Ecto neural progenitor cell (in vitro differentiated cells): ENCODE results near the gene MIEF1.

Experiments
- DNase-seq: peaks from one replicate; pipeline ENCODE4 v3.0.0-alpha.2; 2018; ENCODE audit warnings: low spot score

MIEF1 gene

DNA sequence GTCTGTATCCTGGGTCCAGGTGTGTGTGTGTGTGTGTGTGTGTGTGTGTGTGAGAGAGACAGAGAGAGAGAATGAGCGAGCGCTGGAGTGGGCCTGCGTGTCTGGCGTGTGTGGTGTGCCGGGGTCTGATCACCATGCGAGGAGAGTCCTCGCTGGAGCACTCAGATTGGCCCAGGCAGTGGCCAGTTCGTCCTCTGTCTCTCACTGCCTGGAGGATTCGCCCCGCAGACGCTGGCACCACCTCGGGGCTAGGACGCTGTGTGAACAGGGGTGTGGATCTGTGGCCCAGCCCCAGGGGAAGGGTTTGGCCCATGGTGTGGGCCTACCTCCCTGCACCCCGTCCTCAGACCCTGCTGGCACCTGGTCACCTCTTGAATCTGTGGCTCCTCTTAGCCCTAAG is 56.9 kb downstream of the MIEF1 start:
- DNase-seq: no peak

DNA sequence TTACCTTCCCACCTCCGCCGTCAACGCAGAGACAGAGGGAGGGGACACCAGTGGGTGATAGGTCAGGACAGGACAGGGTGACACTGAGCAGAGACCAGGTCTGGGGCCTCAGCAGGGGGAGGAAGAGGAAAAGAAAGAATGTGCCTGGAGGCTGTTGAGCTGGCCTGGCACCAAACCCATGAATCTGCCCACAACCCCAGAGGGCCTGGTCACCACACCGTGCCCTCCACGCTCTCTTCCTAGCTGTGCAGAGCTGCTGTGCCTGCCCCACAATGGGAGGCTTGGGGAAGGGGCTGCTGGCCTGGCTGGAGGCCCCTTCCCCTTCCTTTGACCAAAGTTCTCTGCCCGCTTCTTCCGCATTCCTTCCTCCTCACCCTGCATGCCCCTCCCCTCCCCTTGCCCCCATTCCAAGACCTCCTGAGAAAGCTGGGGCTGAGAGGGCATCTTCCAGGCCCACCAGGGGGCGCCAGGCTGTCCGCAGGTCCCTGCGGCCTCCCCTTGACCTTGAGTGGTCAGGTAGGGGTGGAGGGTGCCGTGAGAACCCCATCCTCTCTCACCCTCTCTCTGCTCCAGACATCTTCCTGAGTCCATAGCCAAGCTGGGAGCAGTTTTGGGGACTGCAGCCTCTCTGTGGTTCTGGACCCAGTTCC is 57.5 kb downstream of the MIEF1 start:
- DNase-seq: no peak

DNA sequence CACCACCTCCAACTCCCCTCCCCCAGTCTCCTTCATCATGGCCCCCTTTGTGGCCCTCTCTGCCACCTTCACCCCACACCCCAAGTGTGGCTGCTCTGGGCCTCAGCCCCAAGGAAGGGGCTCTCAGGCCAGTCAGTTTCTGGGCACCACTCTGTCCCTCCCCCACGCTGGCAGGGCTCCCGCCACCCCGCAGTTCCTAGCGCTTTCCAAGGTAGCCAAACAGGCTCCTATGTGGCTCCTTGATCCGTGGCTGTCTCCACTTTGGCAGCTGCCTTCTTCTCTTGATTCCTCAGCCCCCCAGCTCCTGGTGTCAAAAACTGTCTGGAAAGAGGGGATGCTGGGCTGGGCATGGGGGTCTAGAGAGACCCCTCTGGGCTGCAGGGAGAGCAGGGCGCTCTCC is 58.0 kb downstream of the MIEF1 start:
- DNase-seq: no peak

DNA sequence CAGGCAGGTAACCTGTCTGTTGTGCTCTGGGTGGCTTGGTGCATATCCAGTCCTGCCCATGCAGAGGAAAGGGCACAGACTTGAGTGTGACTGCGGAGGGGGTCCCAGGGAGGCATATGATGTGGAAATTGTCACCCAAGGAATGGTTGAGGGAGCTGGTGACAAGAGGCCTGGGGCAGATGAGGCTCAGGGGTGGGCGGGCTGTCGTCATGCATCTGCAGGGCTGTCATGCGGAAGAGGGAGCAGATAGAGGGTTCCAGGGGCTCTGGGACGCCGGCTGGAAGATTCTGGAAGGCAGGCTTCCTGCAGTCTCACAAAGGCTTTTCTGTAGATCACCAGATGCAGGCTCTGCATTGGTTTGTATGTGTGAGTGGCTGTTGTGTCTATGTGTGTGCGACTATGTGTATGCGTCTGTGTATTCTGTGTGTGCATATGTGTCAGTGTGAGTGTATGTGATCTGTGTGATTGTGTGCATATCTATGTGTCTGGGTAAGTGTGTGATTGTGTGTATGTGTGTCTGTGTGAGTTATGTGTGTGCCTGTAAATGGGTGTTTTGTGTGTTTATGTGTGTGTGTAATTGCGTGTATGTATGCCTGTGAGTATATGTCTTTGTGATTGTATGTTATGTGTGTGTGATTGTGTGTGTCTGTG is 60.9 kb downstream of the MIEF1 start:
- DNase-seq: no peak

DNA sequence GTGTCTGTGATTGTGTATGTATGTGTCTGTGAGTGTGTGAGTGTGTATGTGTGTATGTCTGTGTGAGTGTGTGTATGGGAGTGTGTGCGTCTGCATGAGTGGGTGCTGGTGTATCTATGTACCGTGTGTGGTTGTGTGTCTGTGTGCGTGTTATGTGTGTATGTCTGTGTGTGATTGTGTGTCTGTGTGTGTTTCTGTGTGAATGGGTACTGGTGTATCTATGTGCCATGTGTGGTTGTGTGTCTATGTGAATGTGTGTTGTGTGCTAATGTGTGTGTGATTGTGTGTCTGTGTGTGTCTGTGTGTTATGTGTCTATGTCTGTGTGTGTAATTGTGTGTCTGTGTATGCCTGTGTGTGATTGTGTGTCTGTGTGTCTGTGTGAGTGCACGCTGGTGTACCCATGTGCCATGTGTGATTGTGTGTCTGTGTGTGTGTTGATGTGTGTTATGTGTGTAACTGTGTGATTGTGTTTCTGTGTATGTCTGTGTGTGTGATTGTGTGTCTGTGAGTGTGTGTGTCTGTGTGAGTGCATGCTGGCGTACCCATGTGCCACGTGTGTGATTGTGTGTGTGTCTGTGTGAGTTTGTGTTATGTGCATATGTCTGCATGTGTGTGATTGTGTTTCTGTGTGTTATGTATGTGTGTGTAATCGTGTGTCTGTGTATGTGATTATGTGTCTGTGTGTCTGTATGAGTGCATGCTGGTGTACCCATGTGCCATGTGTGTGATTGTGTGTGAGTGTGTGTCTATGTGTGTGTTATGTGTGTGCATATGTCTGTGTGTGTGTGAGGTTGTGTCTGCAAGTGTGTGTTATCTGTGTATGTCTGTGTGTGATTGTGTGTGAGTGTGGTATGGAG is 61.7 kb downstream of the MIEF1 start:
- DNase-seq: no peak

DNA sequence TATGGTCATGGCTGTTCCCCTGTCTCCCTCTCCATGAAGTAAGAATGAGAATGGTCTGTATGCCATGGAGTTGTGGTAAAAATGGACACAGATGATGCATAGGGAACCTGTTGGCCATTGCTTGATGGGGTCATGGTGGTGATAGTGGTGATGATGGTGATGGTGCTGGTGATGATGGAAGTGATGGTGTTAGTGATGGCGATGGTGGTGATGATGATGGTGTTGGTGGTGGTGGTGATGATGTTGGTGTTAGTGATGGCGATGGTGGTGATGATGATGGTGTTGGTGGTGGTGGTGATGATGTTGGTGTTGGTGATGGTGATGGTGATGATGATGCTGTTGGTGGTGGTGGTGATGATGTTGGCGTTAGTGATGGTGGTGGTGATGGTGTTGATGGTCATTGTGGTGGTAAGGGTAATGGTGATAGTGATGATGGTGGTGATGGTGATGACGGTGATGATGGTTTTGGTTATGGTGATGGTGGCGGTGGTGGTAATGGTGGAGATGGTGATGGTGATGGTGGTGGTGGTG is 63.4 kb downstream of the MIEF1 start:
- DNase-seq: no peak

DNA sequence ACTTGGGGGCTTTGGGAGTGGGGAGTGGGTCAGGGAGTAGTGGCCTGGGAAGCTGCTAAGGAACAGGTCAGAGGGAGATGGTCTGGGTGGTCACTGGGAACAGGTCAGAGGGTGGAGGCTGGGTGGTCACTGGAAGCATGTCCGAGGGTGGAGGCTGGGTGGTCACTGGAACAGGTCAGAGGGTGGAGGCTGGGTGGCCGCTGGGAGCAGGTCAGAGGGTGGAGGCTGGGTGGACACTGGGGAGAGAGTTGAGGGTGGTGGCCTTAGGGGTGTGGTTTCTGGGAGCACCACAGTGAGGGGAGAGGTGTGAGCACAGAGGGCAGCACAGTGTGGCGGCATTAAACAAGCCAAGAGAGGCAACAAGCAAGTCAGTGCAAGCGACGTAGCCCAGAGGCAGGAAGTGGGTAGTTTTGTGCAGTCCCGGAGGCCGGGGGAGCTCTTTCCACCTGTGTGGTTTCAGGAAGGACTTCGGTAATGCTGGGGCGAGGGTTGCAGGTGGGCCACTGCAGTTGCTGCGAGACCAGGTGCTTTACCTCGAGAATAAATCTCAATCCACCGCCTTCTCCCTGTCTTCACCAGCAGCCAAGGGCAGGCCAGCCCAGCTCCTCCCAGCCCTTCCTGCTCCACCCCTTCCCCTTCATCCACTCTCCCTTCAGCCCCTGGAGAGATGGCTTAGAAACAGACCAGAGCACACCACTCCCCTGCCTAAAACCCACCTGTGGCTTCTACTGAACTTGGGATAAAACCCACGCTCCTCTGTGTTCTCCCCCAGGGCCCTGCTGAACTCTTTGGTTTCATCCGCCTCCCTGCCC is 65.3 kb downstream of the MIEF1 start:
- DNase-seq: no peak
